Stimulated activated CD8-positive, alpha-beta memory T cell treated with anti-CD3 and anti-CD28 coated beads, Interleukin-7, amount 100 ng/mL, for 24 hours (primary cell): ENCODE data around the gene DPF3.

ENCODE experiments used
- DNase-seq: peaks from one replicate; pipeline ENCODE4 v3.0.0-alpha.2; 2020; ENCODE audit warnings: low read depth

Gene DPF3

GRCh38 chr14:72680853-72681640 is 212.9 kb downstream of the DPF3 start:
- no peak for DNase-seq

DNA sequence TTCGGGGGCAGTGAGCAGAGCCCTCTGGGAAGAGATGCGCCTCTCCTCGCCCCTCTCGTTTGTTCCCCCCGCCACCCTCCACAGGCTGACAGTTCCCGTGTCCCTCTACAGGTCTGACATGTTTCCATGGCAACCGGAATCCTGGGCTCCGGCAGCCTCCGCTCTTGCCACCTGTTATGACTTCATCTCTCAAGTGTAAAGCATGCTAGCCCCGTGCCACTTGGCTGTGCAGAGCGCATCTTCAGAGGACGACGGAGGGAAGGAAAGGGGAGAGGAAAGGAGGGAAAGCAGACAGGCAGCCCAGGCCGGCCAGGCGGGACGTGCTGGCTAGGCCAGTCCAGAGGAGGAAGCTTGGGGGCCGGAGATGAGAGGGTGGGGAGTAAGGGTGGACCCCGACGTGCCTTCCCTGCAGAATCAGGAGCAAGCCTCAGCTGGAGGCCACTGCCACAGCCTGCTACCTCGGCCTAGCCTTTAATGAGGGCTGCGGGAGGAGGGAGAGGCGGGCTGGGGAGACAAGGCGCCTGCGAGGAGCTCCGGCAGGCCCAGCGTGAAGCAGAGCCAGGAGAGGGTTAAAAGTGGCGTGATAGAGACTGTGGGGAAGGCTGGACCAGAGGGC is 214.3 kb downstream of the DPF3 start:
- no peak for DNase-seq

GRCh38 chr14:72679141-72679535 is 214.8 kb downstream of the DPF3 start:
- DNase-seq: no peak

- DNase-seq: no peak
Measured at GRCh38 chr14:72678356-72678755, 215.5 kb downstream of the DPF3 start.

DNA sequence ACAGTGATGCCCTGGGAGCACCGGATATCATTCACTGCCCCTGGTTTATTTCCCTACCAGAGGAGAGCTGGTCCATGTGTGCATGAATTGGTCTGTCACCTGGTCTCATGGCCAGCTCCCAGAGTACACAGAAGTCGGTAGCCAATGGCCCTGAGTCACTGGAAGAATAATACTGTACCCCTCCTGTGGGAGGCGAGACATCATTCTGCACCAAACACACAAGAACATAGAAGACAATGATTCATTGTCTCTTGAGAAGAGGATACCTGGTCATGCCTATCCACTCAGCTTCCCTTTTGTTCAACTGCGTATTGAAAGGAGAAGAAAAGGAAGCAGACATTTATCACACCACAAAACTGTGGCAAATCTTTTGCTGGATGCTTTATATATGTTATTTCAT is 216.2 kb downstream of the DPF3 start:
- no peak for DNase-seq

DNA sequence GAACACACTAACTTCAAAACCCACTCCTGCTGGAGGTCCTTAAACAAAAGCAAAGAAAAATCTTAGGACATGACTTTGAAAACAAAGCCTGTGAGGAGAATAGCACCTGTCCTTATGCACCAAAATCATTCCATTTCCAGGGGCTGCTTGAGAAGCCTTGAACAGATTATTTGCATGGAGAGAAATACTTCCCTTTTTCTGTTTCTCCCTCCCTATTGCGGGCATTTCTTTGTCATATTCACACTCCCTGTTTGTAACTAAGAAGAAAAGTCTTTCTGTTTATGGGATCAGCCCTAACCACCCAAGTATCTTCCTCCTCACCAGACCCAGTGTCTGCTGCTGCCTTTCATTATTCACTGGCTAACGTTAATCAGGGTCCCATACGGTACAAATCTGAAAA is 218.8 kb downstream of the DPF3 start:
- DNase-seq: no peak

- DNase-seq: no peak
Measured at GRCh38 chr14:72673179-72673578, 220.7 kb downstream of the DPF3 start.

DNA sequence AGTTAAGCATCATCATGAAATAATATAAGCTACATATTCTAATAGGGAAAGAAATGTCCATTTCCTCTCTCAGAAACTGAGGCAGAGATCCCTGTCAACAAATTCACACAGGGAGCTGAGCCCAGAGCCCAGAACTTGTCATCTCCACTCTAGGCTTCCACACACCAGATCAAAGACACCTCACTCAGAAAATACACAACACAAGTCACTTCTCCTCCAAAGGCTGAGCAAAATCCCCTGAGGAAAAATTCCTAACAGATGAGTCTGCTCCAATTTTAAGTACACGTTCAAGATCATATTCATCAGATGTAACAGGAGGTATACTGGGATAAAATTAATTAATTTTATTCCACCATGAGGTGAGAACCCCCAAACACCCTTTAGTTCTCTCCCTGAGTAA is 227.3 kb downstream of the DPF3 start:
- no peak for DNase-seq

GRCh38 chr14:72665259-72665658 is 228.6 kb downstream of the DPF3 start:
- DNase-seq: no peak

GRCh38 chr14:72664651-72665050 is 229.2 kb downstream of the DPF3 start:
- DNase-seq: no peak

- DNase-seq: no peak
Measured at GRCh38 chr14:72663956-72664650, 229.8 kb downstream of the DPF3 start.

DNA sequence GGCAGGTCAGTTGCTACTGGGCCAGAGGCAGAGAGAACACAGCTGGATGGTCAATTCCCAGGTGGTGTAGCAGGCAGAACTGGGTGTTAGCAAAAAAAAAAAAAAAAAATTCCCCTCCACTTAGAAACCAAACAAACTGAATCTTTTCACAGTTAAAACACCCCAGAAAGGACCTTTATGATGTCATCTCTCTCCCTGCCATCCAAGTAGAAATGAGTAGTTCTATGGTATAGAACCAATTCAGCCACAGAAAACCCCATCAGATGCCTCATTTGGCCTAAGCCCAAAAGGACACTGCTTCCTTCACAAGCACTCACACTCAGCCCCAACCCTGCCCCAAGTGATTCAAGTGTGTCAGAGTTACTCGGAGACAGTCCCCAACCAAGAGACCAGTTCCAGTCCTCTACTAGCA is 230.8 kb downstream of the DPF3 start:
- DNase-seq: no peak

GRCh38 chr14:72662214-72662613 is 231.7 kb downstream of the DPF3 start:
- no peak for DNase-seq

DNA sequence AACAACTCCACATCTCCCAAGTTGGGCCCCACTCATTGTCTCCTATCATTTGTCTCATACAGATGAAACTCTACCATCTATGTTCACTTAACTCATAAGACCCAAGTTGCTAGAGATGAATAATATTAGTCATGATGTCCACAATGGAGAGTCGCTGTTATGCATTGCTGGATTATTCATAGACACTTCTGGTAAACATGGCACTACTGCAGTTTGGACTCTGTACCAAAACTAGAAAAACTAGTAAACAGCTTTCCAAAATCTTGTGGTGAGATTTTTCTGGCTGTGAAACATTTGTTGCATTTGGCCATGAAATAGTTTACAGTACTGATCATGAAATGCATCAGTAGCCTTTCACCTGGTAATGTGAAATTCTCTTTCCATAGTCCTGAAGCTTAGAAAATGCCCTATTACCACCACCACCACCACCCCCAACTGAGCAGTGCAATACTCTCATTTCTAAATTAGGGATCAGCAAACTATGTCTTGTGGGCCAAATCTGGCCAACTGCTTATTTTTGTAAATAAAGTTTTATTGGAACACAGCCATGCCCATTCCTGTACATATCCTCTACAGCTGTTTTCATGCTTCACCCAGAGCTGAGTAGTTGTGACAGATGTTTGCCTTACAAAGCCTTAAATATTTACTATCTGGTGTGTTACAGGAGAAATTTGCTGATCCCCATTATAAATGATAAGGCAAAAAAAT is 236.5 kb downstream of the DPF3 start:
- DNase-seq: no peak

DNA sequence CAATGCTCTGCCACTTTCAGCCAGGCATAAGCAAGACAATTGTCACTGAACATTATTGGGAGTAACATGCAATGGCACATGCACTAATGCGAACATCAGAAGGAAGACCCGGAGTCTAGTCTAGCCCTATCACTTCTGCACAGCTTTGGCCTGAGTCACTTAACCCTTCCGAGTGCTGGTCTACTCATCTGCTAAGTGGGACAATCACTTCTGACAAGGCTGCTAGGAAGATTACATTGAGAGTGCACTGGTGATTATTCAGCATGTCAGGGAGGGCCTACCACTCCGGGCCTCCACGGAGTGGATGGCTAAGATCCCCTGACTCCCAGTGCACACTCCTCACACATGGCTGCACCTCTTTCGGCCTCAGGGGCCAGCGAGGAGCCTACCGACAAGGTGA is 240.9 kb downstream of the DPF3 start:
- DNase-seq: no peak

- no peak for DNase-seq
Measured at GRCh38 chr14:72652179-72652578, 241.7 kb downstream of the DPF3 start.

DNA sequence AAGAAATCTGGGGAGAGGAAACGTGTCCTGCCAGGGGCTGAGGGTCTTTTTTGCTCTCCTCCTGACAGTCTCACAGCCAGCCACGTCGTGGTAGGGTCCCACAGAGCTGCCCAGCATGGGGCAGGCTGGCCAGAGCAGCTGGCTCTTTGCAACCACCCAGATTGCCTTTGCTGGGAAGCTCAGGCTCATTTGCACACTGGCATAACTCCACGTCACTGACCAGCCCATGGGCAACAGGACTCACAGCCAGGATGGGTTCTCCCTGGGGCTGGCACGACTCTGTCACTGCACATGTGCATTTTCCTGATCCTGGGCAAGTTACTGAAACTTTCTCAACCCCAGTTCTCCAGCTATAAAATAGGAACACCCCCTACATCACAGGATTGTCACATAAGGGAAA is 242.2 kb downstream of the DPF3 start:
- DNase-seq: no peak

- no peak for DNase-seq
Measured at GRCh38 chr14:72651081-72651480, 242.8 kb downstream of the DPF3 start.

DNA sequence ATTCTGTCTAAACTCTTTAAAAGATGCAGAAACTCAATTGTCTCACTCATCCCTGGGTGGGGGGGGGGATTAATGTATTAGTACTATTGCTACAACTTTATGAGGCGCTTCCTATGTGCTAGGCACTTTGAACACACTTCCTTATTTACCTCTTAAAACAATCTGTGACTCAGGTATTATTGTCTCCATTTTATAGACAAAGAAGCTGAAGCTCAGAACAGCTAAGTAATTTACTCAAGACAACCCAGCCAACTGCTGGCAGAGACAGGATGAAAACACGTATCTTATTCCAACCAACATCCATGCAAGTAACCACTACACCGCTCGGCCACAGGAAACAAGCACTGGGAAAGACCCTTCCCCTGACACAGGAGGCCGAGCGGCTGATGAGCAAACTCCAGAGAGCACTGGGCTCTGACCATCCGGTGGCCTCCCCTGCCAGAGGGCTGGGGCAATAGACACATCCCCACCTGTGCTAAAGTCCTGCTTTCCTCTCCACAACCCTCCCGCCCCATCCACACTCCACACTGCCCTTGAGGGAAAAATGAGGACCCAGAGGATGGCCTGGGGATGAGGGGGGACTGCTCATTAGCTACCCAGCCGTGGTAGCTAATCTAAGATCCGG is 244.2 kb downstream of the DPF3 start:
- no peak for DNase-seq

DNA sequence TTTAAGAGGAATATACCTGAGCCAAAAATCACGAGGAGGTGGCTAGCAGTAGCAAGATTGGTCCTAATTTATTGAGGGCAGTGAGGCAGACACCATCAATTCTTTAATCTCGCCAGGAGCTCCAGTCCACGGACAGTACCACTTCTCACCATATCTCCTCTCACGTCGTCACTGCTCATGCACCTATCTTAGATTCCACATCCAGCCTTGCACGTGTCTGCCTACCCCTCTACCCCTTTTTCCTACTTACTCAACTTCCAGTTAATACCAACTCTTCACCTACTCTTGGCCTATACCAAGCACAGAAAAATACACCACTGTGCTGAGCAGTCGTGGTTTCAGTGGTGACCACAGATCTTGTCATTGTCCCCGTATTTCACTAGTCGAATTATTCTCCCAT is 246.1 kb downstream of the DPF3 start:
- DNase-seq: no peak

DNA sequence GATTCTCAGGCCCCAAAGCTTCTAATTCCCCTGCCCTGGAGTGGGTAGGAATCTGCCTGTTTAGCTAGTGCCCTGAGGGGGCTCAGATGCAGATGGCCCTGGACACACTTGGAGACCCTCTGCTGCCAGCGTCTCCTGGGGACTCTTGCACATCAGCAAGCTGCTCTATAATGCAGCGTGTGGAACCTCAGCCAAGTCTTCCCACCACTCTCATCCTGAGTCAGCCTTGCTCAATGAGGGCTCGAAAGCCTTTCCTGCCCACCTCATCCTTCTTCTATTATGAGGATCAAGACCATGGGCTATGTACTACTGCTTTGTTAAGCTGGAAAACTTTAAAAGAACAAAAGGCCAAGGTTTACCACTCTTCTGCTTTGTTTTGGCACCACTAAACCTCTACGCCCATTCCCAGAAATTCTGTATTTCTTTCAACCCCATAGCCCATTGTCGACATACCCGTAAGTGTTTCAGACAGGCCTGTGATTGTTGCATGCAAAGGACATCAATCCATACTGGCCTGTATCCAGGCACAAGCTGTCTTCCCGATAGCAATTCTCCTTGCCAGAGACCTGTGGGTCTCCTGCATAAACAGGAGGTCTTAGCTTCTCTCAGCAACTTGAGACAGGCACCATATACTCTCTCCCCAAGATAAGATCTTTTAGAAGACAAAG is 246.9 kb downstream of the DPF3 start:
- DNase-seq: no peak

GRCh38 chr14:72645706-72646105 is 248.2 kb downstream of the DPF3 start:
- no peak for DNase-seq
